SK-N-SH treated with all-trans-retinoic acid at 6 μM for 48 hours (cell line): Measurements from ENCODE around the gene TEX14.

Source experiments
- BACH2 ChIP-seq: fragments of 250-450 bp; sonication (Bioruptor Pico); IDR thresholded peaks from 2 replicates; pipeline ENCODE4 v1.9.0; 2021; ENCODE audit warnings: mild to moderate bottlenecking, borderline replicate concordance
- GLIS3 ChIP-seq: fragments of 250-450 bp; sonication (Bioruptor Pico); IDR thresholded peaks from 2 replicates; pipeline ENCODE4 v1.5.0; 2020; ENCODE audit warnings: mild to moderate bottlenecking, moderate library complexity
- ISL1 ChIP-seq: fragments of 250-450 bp; sonication (Bioruptor Pico); IDR thresholded peaks from 2 replicates; pipeline ENCODE4 v2.1.2; 2022; ENCODE audit warnings: mild to moderate bottlenecking, moderate library complexity
- OSR1 ChIP-seq: fragments of 250-450 bp; sonication (Bioruptor Pico); IDR thresholded peaks from 2 replicates; pipeline ENCODE4 v1.8.0; 2022; ENCODE audit warnings: moderate library complexity, mild to moderate bottlenecking, inconsistent platforms
- PPARA ChIP-seq: fragments of 250-450 bp; sonication (Bioruptor Pico); IDR thresholded peaks from 2 replicates; pipeline ENCODE4 v1.5.0; 2020; ENCODE audit warnings: mild to moderate bottlenecking, borderline replicate concordance
- ZC3H10 ChIP-seq: fragments of 250-450 bp; sonication (Bioruptor Pico); IDR thresholded peaks from 2 replicates; pipeline ENCODE4 v1.5.1; 2021; ENCODE audit warnings: mild to moderate bottlenecking, moderate library complexity
- TF ChIP-seq, protein P1 (sequence below): fragments of 250-450 bp; sonication (Bioruptor Pico); IDR thresholded peaks from 2 replicates; pipeline ENCODE4 v1.5.0; 2020; ENCODE audit warnings: mild to moderate bottlenecking, moderate library complexity

DNA sequence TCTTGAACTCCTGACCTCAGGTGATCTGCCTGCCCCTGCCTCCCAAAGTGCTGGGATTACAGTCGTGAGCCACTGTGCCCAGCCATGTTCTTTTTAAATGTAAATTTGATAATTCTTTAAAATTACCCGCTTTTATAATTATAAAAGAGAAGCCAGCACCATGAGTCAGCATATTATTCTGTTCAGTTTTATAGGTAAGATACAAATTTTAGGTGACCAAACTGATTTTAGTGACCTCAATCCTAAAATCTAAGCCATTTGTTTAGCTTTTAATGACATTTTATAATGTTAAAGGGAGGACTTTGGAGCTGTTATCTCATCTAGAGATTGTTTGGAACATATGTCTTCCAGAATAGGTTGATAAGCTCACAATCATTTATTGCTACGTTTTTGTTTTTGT is 43.0 kb upstream of the TEX14 start:
- TF ChIP-seq GLIS3 (CRISPR knock-in tag) (no peak), BACH2 (no peak), ISL1 (CRISPR knock-in tag) (no peak), ZC3H10 (CRISPR knock-in tag) (no peak), PPARA (no peak), OSR1 (no peak)
- TF ChIP-seq, protein P1, sequence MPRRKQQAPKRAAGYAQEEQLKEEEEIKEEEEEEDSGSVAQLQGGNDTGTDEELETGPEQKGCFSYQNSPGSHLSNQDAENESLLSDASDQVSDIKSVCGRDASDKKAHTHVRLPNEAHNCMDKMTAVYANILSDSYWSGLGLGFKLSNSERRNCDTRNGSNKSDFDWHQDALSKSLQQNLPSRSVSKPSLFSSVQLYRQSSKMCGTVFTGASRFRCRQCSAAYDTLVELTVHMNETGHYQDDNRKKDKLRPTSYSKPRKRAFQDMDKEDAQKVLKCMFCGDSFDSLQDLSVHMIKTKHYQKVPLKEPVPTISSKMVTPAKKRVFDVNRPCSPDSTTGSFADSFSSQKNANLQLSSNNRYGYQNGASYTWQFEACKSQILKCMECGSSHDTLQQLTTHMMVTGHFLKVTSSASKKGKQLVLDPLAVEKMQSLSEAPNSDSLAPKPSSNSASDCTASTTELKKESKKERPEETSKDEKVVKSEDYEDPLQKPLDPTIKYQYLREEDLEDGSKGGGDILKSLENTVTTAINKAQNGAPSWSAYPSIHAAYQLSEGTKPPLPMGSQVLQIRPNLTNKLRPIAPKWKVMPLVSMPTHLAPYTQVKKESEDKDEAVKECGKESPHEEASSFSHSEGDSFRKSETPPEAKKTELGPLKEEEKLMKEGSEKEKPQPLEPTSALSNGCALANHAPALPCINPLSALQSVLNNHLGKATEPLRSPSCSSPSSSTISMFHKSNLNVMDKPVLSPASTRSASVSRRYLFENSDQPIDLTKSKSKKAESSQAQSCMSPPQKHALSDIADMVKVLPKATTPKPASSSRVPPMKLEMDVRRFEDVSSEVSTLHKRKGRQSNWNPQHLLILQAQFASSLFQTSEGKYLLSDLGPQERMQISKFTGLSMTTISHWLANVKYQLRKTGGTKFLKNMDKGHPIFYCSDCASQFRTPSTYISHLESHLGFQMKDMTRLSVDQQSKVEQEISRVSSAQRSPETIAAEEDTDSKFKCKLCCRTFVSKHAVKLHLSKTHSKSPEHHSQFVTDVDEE (CRISPR knock-in tag), result no peak
